SIG-M5 treated with dmso at 0.1 percent for 504 hours (cell line): Measurements from ENCODE around the gene AZU1.
"Not testable (repeated sequence)": the region's sequence is repeated elsewhere in the genome, so short reads cannot be mapped to it uniquely, and the experiment has no call there.

Experiments
- DNase-seq: peaks from one replicate; lab custom pipeline; 2025; ENCODE audit not compliant: unreplicated experiment; lab: John Stamatoyannopoulos, UW

AZU1 gene

GRCh38 chr19:825897-826644 lies 1.6 kb upstream of the AZU1 start:
- peak; percentile 74 for DNase-seq

GRCh38 chr19:827314-827709 lies 325 bp upstream of the AZU1 start:
- peak; percentile 83 for DNase-seq

GRCh38 chr19:829129-829758 lies 1.6 kb downstream of the AZU1 start:
- peak; percentile 57 for DNase-seq

GRCh38 chr19:831407-832369 lies 4.1 kb downstream of the AZU1 start:
- peak; percentile 71 for DNase-seq

- no peak for DNase-seq
Measured at GRCh38 chr19:834216-834615, 6.6 kb downstream of the AZU1 start.

GRCh38 chr19:835210-835810 lies 7.7 kb downstream of the AZU1 start:
- peak; percentile 93 for DNase-seq

- DNase-seq: peak; percentile 79
Measured at GRCh38 chr19:840519-841206, 13.0 kb downstream of the AZU1 start, which contains the start of gene PRTN3. Gene PRTN3 (plus strand): TSS chr19:840999. CDS start chr19:841009, 10 bp downstream.

- DNase-seq: not testable (repeated sequence)
Measured at GRCh38 chr19:842802-843179, 15.2 kb downstream of the AZU1 start.

GRCh38 chr19:843180-843835 lies 15.7 kb downstream of the AZU1 start:
- DNase-seq: no peak

GRCh38 chr19:843836-844545 lies 16.4 kb downstream of the AZU1 start:
- DNase-seq: no peak

- DNase-seq: no peak
Measured at GRCh38 chr19:844546-844971, 16.9 kb downstream of the AZU1 start.

GRCh38 chr19:845707-846521 lies 18.3 kb downstream of the AZU1 start:
- DNase-seq: no peak

GRCh38 chr19:848386-848921 lies 20.8 kb downstream of the AZU1 start:
- peak; percentile 83 for DNase-seq

- DNase-seq: not testable (repeated sequence)
Measured at GRCh38 chr19:849195-849594, 21.6 kb downstream of the AZU1 start.

GRCh38 chr19:850221-850978 lies 22.8 kb downstream of the AZU1 start:
- DNase-seq: peak; percentile 87

GRCh38 chr19:850979-851335 lies 23.3 kb downstream of the AZU1 start:
- DNase-seq: no peak
